Nephron (organoid): ENCODE measurements around the gene D2HGDH.
"Not testable (repeated sequence)": the region's sequence is repeated elsewhere in the genome, so short reads cannot be mapped to it uniquely, and the experiment has no call there.

ENCODE experiments used
- H3K27ac Mint-ChIP-seq, 3 experiments: 2 replicates each; pipeline ENCODE4 v1.8.0; 2020; ENCODE audit warnings: mixed read lengths in 3 of 3, mild to moderate bottlenecking in 2 of 3, moderate library complexity in 1 of 3
- H3K27me3 Mint-ChIP-seq: 2 replicates; pipeline ENCODE4 v1.8.0; 2021; ENCODE audit warnings: low read depth, mild to moderate bottlenecking, moderate library complexity, mixed read lengths
- H3K36me3 Mint-ChIP-seq: 2 replicates; pipeline ENCODE4 v1.8.0; 2020; ENCODE audit warnings: low read depth, mixed read lengths
- H3K4me1 Mint-ChIP-seq: 2 replicates; pipeline ENCODE4 v1.8.0; 2020; ENCODE audit warnings: mixed read lengths
- H3K4me3 Mint-ChIP-seq, 3 experiments: 2 replicates each; pipeline ENCODE4 v1.8.0; 2020; ENCODE audit warnings: mild to moderate bottlenecking in 3 of 3, mixed read lengths in 3 of 3, moderate library complexity in 2 of 3
- H3K9me3 Mint-ChIP-seq: 2 replicates; pipeline ENCODE4 v1.8.0; 2020; ENCODE audit warnings: mixed read lengths
- TF ChIP-seq, protein P1 (sequence below), 3 experiments: fragments of 200-600 bp; sonication (generic); IDR thresholded peaks; one replicate each; pipeline ENCODE4 v1.5.0; 2021; ENCODE audit warnings: antibody characterized with exemption in 3 of 3; ENCODE audit not compliant: unreplicated experiment in 3 of 3

Gene D2HGDH

DNA sequence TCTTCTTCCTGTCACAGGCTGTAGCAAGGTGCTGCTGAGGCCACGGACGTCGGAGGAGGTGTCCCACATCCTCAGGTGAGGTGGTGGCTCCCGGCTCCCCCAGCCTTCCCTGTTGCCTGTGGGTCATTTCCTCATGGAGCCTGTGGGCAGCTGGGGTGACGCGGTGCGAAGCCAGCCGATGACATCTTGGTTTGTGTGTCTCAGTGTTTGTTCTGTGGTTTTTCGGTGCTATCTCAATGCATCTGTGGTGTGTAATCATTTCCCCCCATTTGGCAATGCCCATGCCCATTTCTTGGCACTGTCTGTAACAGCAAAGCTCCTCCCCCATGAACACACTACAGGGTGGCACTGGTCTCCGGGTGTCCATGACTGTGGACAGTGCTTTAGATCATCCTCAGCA lies 6.6 kb downstream of the D2HGDH start:
- Mint-ChIP-seq H3K27ac (no peak overlapping the region), H3K36me3 (peaks cover 22% of the 10 kb centered on the region), H3K4me3 (peak overlapping the region in 1 of 3 experiments; percentile 29), H3K27me3 (no peaks in the 10 kb centered on the region), H3K4me1 (no peaks in the 10 kb centered on the region), H3K9me3 (peaks cover 5% of the 10 kb centered on the region)
- TF ChIP-seq, protein P1, sequence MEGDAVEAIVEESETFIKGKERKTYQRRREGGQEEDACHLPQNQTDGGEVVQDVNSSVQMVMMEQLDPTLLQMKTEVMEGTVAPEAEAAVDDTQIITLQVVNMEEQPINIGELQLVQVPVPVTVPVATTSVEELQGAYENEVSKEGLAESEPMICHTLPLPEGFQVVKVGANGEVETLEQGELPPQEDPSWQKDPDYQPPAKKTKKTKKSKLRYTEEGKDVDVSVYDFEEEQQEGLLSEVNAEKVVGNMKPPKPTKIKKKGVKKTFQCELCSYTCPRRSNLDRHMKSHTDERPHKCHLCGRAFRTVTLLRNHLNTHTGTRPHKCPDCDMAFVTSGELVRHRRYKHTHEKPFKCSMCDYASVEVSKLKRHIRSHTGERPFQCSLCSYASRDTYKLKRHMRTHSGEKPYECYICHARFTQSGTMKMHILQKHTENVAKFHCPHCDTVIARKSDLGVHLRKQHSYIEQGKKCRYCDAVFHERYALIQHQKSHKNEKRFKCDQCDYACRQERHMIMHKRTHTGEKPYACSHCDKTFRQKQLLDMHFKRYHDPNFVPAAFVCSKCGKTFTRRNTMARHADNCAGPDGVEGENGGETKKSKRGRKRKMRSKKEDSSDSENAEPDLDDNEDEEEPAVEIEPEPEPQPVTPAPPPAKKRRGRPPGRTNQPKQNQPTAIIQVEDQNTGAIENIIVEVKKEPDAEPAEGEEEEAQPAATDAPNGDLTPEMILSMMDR (IDR thresholded peaks at IDR 0.05; ENCODE audit: unreplicated experiment in 3 of 3) = no peak

GRCh38 chr2:241742320-241742939 lies 8.0 kb downstream of the D2HGDH start:
- Mint-ChIP-seq H3K27ac (no peak overlapping the region), H3K4me3 (no peak overlapping the region)

GRCh38 chr2:241743008-241743407 lies 8.6 kb downstream of the D2HGDH start:
- H3K36me3 Mint-ChIP-seq = peaks cover 30% of the 10 kb centered on the region
- H3K4me1 Mint-ChIP-seq, H3K4me3 Mint-ChIP-seq, H3K27ac Mint-ChIP-seq, H3K27me3 Mint-ChIP-seq, H3K9me3 Mint-ChIP-seq: not testable (repeated sequence)

More at GRCh38 chr2:241742320-241742939, 8.0 kb downstream of the D2HGDH start:
- H3K9me3 Mint-ChIP-seq = peaks cover 7% of the 10 kb centered on the region
- TF ChIP-seq, protein P1 (IDR thresholded peaks at IDR 0.05; ENCODE audit: unreplicated experiment in 3 of 3) = no peak
- peaks cover 31% of the 10 kb centered on the region for H3K36me3 Mint-ChIP-seq
- H3K4me1 Mint-ChIP-seq = no peaks in the 10 kb centered on the region
- H3K27me3 Mint-ChIP-seq = no peaks in the 10 kb centered on the region

DNA sequence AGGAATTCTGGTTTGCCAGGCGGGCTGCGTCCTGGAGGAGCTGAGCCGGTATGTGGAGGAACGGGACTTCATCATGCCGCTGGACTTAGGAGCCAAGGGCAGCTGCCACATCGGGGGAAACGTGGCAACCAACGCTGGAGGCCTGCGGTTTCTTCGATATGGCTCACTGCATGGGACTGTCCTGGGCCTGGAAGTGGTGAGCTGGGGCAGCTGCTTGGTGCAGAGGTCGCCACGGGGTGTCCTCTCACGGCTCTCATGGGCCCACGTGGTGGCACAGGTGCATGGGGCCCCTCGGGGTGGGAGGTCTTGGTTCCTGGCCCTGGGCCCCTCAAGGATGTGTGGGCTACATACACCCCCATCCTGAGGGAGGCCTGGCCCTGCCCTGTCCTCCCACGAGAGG lies 9.2 kb downstream of the D2HGDH start:
- H3K27ac Mint-ChIP-seq = no peak overlapping the region
- H3K36me3 Mint-ChIP-seq = peaks cover 31% of the 10 kb centered on the region
- H3K4me1 Mint-ChIP-seq = no peaks in the 10 kb centered on the region
- TF ChIP-seq, protein P1 (IDR thresholded peaks at IDR 0.05; ENCODE audit: unreplicated experiment in 3 of 3) = no peak
- no peaks in the 10 kb centered on the region for H3K27me3 Mint-ChIP-seq
- no peak overlapping the region for H3K4me3 Mint-ChIP-seq
- peaks cover 7% of the 10 kb centered on the region for H3K9me3 Mint-ChIP-seq

- Mint-ChIP-seq H3K27me3 (no peaks in the 10 kb centered on the region), H3K9me3 (peaks cover 7% of the 10 kb centered on the region), H3K4me1 (no peaks in the 10 kb centered on the region), H3K36me3 (peaks cover 37% of the 10 kb centered on the region), H3K27ac (no peak overlapping the region), H3K4me3 (no peak overlapping the region)
- TF ChIP-seq, protein P1 (IDR thresholded peaks at IDR 0.05; ENCODE audit: unreplicated experiment in 3 of 3) = no peak
Measured at GRCh38 chr2:241744028-241744754, 9.8 kb downstream of the D2HGDH start.

GRCh38 chr2:241745276-241745675 lies 10.8 kb downstream of the D2HGDH start:
- TF ChIP-seq, protein P1 (IDR thresholded peaks at IDR 0.05; ENCODE audit: unreplicated experiment in 3 of 3) = no peak
- Mint-ChIP-seq H3K9me3 (peaks cover 7% of the 10 kb centered on the region), H3K4me3 (no peak overlapping the region), H3K27me3 (no peaks in the 10 kb centered on the region), H3K27ac (no peak overlapping the region), H3K36me3 (peaks cover 45% of the 10 kb centered on the region), H3K4me1 (no peaks in the 10 kb centered on the region)
